GM12801 (cell line): ENCODE data around the gene RIPK3.

Experiments
- CTCF ChIP-seq: IDR thresholded peaks from one replicate; pipeline ENCODE4 v1.5.1; 2011; ENCODE audit warnings: control low read depth; ENCODE audit not compliant: insufficient read length; ENCODE audit errors: extremely low read depth

The RIPK3 gene

GRCh38 chr14:24309538-24310264 lies 30.1 kb downstream of the RIPK3 start, which contains the start of gene LTB4R2:
Gene LTB4R2 (plus strand): TSS chr14:24310140. CDS start chr14:24310665, 525 bp downstream.
- no peak for TF ChIP-seq CTCF

- TF ChIP-seq CTCF = no peak
These were observed 31.3 kb downstream of the RIPK3 start for GRCh38 chr14:24308342-24309124.

GRCh38 chr14:24307575-24308341 lies 32.0 kb downstream of the RIPK3 start, which contains the start of gene CIDEB:
Gene CIDEB (minus strand): TSS chr14:24307977. CDS start chr14:24307858, 119 bp downstream.
- no peak for TF ChIP-seq CTCF

- TF ChIP-seq CTCF = no peak
These were observed 32.6 kb downstream of the RIPK3 start for GRCh38 chr14:24307156-24307574.

- no peak for TF ChIP-seq CTCF
These were observed 35.8 kb downstream of the RIPK3 start for GRCh38 chr14:24304019-24304387.

GRCh38 chr14:24300326-24300980 lies 39.3 kb downstream of the RIPK3 start:
- no peak for TF ChIP-seq CTCF
